NCI-H524 (cell line): ENCODE data around the gene NAV3.
"Not testable (repeated sequence)": the region's sequence is repeated elsewhere in the genome, so short reads cannot be mapped to it uniquely, and the experiment has no call there.

Source experiments
- DNase-seq, 2 experiments: peaks; one replicate each; lab custom pipeline; 2025; lab: John Stamatoyannopoulos, UW

NAV3 gene

DNA sequence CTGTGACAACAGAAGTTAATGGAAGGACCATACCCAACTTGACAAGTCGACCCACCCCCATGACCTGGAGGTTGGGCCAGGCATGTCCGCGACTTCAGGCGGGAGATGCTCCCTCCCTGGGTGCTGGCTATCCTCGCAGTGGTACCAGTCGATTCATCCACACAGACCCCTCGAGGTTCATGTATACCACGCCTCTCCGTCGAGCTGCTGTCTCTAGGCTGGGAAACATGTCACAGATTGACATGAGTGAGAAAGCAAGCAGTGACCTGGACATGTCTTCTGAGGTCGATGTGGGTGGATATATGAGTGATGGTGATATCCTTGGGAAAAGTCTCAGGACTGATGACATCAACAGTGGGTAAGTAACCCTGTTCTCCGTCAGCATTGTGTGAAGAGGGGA, 220.1 kb downstream of the NAV3 start:
- no peak for DNase-seq

DNA sequence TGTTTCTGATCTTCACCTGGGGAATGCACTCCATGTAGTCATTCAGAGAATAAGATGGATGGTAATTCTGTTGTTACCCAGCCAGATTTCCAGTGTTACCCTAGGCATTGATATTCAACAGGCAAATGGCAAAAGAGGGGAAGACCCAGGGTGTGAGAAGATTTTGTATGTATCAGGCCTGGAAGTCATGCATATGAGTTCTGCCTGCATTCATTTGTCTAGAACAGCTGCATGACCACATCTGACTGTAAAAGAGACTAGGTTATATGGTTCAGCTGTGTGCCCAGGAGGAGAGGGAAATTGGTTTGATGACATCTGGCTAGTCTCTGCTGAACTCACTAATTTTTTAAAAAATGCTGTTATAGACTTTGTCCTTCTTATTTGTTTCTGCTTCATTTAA, 224.9 kb downstream of the NAV3 start:
- DNase-seq = no peak

DNA sequence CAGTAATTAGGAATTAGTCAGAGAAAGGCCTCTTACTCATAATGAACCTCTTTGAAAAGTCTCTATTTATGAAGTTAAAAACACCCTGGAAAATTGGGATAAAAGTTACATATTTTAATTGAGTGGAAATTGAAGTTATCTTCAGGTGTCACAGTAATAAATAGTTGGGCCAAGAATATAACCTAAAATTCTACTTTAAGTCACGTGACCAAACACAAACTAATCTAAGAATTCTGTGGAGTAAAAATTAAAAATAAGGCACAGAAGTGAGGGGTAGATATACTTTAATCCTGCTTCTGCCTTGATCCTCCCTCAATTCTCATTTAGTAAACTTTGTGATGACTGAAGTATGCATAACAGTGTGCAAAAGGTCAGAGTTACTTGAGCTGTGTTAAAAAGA, 226.4 kb downstream of the NAV3 start:
- no peak for DNase-seq

DNA sequence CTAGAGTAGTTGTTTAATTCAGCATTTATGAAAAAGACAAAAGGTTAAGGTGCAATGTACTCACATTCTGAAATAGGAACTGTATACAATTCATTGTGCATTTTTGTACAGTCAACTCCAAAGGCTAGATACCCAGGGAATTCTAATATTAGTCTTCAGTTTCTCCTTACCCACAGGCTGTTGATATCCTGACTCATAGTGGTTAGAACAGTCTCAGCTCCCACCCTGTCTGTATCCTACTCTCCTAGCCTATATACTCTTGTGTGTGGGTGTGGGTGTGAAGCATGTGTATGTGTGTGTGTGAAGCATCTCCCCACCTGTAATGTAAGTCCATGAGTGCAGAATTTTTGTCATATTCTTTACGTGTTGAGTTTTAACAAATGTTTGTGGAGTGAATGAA, 229.5 kb downstream of the NAV3 start:
- DNase-seq = no peak

DNA sequence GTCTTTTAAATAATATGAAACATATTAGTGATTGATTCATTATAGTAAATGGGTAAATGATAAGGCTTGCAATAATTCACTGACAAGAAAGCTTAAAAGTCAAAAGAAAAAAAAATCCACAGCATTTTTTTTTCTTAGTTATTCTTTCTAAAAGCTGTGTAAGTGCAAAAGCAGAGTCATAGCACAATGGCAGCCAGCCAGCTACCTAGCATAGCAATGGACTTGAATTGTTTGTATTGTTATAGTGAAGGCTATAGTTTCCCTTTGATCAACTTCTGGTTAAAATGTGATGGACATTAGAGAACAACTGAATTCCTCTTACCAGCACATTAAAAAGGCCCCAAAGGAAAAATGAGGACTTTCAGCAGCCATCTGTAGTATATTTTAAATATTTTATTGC, 232.1 kb downstream of the NAV3 start:
- DNase-seq = no peak

DNA sequence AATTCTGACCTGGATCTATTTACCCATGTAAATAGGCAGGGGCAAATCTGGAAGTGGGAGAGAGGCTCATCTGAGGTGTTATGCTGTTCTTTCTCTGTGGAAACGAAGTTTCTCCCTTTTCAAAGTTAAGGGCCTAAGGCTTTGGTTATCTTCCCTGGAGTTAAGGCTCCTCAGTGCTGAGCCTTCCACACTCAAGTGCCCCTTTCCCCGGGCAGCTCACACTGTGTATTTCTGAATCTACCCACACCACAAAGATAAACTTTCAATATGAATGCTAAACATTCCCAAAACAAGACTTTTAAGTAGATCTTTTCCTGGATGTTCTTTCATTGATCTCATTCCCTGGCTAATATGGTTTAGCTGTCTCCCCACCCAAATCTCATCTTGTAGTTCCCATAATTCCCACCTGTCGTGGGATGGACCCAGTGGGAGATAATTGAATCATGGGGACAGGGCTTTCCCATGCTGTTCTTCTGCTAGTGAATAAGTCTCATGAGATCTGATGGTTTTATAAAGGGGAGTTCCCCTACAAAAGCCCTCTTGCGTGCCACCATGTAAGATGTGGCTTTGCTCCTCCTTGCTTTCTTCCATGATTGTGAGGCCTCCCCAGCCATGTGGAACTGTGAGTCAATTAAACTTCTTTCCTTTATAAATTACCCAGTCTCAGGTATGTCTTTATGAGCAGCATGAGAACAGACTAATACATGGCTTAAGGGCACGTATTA, 251.1 kb downstream of the NAV3 start:
- no peak for DNase-seq

DNA sequence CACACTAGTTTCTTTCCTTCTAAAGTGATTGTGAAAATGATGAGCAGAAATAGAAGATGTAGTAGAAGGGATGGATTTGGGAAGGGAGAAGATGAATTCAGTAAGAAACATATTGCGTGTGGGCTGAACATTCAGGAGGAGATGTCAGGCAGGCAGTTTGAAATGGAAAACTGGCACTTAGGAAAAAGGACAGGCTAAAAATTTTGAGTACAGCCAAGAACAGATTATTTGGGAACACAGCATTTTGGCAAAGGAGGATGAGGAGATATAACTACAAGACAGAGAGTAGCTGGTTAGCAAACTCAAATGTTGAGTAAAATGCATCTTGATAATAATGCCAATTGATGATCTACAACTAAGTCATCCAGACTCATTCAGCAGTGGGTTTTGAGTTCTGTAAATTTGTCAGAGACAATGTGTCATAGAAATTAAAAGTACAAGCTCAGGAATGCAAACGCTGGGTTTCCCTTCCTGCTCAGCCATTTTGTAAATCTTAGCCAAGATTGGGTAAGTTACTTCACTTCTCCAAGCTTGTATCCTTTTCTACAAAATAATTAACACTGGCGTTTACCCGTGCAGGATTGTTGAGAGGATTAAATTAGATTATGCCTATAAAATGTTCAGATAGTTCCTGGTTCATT, 255.0 kb downstream of the NAV3 start:
- no peak for DNase-seq

DNA sequence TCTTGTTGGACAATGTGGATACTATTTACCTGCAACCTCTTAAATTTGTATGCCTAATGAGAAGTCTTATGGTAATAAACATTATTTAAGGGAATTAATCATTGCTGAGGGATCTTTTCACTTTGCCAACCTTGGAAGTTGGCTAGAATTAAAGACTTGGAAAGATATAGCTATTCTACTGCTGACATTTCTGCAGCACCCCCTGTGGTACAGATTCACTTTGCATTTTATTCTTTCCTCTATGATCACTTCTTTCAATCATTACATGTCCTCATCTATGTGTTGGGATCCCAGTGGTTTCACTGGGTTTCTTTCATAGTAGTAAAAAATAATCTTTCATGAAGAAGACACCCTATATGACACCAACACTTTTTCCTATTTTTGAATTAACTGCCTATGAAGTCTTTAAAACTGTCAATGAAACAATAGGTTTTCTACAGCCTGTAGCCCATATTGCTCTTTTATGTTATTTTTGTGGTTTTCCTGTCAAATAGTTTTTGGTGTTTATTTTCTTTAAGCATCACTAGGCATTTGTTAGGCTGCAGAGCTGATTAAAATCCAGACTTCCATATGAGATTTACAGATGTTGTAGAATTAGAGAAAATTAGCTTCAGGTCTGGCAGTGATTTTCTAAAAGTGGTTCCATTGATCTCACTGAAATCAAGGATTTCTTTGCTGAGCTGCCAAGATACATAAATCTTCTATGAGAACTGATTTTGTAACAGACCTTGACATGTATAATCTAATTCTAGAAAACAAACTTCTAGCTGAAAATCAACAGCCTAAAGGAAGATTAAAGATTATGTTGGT, 256.1 kb downstream of the NAV3 start:
- no peak for DNase-seq

DNA sequence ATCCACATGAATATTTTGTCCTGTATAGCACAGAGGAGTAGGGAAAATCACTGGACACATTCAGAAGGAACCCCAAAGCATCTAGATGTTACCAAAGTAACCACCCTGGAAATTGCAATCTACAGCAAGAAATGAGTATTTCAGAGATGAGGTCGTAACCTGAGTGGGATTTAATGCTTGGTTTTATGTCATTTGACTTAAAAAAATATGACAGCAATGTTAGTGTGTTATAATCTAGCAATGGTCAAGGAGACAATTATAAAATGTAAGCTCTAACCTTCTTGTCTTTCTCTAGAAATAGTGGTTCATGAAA, 256.6 kb downstream of the NAV3 start:
- DNase-seq = no peak

DNA sequence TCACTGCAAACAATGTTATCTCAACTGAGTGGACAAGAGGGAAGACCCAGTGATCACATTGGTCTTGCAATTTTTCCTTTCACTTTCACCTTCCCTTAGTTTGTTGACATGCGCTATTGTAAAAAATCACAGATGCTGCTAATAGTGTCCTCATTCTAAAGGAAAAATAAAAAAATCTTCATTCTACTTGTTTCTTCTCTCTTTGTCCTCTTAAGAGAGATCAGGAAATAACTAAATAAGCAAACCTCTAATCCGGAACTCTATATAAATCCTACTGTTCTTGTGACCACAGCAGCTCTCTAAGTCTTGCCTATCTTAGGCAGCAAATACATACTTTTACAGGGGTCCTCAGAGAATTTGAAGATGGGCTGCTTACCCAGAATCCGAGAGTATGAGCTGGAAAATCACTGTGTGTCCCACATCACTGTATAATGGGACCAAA, 257.7 kb downstream of the NAV3 start:
- DNase-seq = no peak

DNA sequence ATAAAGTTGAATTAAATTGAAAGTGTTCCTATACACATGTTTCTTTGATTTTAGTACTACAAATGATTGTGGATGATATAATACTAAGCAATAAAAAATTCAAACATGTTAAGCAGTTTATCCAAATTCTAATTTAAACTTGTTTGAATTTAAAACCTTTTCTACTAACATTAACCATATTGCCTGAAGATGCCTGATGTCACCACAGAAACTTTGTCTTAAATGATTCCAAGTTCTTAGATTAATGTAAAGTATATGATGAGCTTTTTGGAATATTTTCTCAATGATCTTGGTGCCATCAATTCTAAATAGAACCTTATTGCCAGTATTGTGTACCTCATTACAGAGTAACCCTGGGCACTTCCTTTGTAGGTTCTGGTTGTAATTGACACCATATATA, 259.6 kb downstream of the NAV3 start:
- no peak for DNase-seq

DNA sequence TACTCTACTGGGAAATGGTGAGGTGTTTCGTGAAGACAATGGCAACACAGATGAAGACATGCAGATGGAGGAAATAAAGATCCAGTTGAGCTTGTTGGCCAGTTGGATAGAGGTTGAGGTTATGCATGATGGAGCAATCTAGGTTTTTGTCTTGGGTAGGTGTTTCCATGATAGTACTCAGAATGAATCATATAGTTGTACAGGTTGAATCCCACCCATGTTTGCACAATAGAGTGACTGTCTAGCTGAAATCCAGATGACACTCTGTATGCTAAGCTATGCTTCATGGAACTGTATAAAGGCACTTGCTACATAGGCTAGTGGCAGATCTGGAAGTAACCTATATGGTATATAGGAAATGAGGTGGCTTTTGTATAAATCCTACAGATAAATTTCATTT, 264.9 kb downstream of the NAV3 start:
- DNase-seq = no peak

DNA sequence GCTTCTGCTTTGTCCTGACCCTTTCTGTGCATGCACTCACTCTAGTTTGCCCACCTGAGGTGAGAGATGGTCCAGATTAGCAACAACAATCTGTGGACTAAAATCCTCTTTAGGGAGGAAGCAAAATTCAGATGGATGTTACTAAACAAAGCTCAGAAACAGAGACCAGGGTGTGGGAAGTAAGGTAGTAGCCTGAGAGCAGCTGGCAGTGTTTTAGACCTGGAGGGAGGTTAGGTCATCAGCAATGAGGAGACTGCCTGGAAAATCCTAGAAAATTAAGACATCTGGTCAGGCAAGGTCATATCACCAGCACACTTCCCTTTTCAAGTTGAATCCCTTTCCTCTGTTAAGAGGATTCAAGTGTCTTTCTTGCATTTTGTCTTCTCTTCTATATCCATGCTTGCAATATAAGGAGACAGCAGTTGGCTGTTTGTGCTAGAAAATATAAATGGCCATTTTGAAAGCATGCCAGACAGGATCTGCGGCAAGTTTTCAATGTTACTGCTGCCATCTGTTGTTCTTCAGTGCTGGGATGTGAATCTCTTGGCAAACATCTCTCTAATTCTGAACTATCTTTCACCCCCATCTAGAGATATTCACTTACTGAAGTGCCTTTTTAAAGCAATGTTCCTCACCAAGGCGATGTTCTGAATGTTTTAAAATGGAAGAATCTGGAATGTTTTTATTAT, 266.4 kb downstream of the NAV3 start:
- DNase-seq = peak; percentile 76 to 87

DNA sequence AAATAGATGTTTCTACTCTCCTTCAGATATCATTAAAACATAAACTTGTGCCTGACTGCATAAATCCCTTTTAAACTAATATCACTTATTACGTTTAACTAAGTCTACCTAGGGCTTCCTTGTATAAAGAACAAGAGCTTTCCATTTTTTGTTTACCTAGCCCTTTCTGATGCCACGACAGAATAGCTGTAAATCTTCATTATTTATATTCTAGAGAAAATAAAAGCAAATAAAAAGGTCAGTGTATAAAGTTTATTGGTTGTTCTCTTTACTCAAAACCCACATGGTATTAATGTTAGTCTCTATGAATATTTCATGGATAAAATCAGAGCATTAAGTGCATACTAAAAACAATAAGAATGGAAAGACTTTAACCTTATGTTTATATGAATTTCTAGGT, 269.1 kb downstream of the NAV3 start:
- DNase-seq = no peak

DNA sequence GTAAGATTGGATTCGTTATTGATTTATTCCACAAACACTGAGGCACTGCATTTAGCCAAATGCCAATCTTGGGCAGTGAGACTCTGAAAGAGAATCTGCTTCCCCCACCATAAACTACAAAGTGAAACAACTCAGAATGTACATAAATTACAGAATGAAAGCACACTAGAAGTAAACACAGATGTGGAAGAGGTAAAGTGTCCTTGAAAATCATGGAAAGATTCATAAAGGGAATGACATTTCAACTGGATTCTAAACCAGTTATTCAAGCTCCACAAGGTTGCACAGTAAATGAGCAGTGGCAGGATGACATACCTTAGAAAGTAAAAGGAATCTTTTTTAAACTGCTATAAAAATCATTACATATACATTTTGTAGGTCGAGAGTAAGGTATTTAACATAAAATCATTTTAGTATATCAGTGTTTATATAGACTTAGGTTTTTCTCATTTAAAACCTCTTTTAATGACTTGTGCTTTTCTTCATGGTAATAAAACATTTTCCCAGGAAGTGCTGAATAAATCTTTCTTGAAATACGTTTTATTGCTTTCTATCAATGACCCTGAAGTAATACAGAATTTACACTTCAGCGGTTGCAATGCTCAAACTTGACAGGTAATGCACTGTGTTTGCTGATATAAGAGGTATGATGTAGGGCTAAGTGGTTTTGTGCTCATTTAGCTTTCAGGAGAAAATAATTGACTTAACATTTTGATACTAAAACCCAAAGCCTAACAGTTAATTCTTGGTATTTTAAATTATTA, 270.6 kb downstream of the NAV3 start:
- DNase-seq = no peak

DNA sequence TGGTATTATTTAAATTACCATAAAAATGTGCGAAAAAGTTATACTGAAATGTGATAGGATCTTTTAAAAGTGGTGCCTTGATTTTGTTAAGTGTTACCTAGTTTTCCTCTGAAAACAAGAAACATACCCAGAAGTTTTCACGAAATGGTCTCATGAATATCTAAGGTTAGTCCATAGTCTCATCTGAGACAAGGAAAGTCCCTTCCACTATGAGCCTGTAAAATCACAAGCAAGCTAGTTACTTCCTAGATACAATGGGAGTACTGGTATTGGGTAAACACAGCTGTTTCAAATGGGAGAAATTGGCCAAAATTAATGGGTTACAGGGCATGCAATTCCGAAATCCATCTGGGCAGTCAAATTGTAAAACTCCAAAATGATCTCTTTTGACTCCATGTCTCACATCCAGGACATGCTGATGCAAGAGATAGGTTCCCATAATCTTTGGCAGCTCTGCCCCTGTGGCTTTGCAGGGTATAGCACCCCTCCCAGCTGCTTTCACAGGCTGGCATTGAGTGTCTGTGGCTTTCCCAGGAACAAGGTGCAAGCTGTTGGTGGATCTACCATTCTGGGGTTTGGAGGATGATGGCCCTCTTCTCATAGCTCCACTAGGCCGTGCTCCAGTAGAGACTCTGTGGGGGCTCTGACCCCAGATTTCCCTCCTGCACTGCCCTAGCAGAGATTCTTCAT, 271.4 kb downstream of the NAV3 start:
- peak in 1 of 2 experiments; percentile 7 for DNase-seq

DNA sequence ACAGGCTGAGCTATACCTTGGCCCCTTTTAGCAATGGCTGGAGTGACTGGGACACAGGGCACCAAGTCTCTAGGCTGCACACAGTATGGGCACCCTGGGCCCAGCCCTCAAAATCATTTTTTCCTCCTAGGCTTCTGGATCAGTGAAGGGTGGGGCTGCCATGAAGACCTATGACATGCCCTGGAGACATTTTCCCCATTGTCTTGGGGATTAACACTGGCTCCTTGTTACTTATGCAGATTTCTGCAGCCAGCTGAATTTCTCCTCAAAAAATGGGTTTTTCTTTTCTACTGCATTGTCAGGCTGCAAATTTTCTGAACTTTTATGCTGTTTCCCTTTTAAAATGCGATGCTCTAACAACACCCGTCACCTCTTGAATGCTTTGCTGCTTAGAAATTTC, 272.1 kb downstream of the NAV3 start:
- DNase-seq = not testable (repeated sequence)

DNA sequence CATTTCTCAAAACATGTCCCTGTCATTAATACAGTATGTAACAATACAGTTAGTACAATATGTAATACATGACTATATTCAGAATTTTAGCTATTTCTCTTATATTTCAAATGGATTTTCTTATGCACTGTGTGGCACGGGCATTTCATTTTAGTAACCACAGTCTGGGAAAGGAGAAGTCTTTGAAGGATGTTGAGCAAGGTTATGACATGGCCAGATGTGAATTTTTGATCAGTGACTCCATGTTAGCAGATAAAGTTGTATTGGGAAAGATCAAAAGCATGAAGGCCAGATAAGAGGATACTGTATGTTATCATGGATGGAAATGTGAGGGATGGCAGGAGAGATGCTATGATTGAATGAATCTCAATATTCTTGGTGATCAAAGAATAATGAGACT, 285.2 kb downstream of the NAV3 start:
- no peak for DNase-seq

DNA sequence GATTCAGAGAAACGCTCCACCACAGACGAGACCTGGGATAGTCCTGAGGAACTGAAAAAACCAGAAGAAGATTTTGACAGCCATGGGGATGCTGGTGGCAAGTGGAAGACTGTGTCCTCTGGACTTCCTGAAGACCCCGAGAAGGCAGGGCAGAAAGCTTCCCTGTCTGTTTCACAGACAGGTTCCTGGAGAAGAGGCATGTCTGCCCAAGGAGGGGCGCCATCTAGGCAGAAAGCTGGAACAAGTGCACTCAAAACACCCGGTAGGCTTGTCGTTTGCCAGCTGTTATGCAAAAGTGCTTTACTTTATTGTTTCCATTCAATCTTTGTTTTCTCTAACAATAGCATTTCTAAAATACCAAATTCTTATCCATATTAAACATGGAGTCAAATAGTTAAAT, 287.3 kb downstream of the NAV3 start:
- peak in 1 of 2 experiments; percentile 35 for DNase-seq

DNA sequence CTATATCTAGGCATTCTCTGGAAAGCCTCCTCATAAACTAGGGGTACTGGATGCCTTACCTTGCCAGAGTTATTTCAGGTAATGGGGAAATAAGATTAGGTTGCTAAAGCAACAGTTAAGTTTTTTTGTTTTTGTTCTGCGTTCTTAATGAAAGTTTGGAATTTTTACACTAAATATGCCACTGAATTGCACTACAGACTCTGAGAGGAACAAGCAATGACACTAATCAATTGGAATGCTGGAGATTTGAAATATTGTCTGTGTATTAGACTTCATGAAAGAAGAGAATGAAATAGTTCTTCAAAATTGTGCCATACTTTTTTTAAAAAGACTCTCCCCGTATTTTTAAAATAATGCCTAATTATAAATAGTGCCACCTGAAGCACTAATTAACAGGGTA, 287.8 kb downstream of the NAV3 start:
- no peak for DNase-seq

DNA sequence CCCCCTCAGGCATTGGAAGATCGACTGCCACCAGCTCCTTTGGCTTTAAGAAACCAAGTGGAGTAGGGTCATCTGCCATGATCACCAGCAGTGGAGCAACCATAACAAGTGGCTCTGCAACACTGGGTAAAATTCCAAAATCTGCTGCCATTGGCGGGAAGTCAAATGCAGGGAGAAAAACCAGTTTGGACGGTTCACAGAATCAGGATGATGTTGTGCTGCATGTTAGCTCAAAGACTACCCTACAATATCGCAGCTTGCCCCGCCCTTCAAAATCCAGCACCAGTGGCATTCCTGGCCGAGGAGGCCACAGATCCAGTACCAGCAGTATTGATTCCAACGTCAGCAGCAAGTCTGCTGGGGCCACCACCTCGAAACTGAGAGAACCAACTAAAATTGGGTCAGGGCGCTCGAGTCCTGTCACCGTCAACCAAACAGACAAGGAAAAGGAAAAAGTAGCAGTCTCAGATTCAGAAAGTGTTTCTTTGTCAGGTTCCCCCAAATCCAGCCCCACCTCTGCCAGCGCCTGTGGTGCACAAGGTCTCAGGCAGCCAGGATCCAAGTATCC, 288.7 kb downstream of the NAV3 start:
- no peak for DNase-seq
